ENCODE data around the gene NABP1. TPM values are rescaled to one million over a fixed set of nuclear protein-coding genes. Genes with fewer than 3 reads are reported as not detected.

NABP1 gene
- total RNA-seq, 1 donor from 2014 or later = 48.6 TPM

DNA sequence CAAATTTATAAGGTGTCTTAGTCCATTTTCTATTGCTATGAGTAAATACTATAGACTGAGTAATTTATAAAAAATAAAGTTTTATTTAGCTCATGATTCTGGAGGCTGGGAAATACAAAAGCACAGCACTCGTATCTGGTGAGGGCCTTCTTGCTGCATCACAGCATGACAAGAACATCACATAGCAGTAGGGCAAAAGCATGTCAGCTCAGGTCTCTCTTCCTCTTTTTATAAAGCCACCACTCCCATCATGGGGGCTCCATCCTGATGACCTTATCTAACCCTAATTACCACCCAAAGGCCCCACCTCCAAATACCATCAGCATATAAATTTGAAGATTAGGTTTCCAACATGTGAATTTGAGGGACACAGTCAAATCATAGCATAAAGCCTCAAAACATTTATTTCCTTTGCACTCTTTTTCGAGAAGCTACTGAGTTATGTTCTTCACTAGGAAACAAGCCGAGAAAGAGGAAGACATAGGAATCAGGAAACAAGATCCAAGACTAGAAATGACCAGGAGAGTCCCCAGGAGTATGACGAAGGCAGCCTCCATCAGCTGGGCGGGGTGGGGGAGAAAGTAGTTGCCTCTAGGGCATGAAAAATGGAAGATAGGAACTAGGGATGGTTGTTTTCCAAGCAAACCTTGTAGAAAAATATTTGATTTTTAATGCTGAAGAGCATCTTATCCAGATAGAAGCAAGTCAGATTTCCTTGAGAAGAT lies 24.1 kb upstream of the NABP1 start:
- no peak for DNase-seq
- intact Hi-C loops (cut with DNase I) = no loop called here
- TF ChIP-seq, protein P1, sequence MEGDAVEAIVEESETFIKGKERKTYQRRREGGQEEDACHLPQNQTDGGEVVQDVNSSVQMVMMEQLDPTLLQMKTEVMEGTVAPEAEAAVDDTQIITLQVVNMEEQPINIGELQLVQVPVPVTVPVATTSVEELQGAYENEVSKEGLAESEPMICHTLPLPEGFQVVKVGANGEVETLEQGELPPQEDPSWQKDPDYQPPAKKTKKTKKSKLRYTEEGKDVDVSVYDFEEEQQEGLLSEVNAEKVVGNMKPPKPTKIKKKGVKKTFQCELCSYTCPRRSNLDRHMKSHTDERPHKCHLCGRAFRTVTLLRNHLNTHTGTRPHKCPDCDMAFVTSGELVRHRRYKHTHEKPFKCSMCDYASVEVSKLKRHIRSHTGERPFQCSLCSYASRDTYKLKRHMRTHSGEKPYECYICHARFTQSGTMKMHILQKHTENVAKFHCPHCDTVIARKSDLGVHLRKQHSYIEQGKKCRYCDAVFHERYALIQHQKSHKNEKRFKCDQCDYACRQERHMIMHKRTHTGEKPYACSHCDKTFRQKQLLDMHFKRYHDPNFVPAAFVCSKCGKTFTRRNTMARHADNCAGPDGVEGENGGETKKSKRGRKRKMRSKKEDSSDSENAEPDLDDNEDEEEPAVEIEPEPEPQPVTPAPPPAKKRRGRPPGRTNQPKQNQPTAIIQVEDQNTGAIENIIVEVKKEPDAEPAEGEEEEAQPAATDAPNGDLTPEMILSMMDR (IDR thresholded peaks at IDR 0.05) = no peak

GRCh38 chr2:191656391-191656790 lies 21.5 kb upstream of the NABP1 start:
- no peaks in the 10 kb centered on the region for H3K27me3 ChIP-seq (ENCODE audit: low read depth)
- no peaks in the 10 kb centered on the region for H3K4me1 ChIP-seq
- no peaks in the 10 kb centered on the region for H3K9me3 ChIP-seq
- no peak overlapping the region for H3K4me3 ChIP-seq
- peak overlapping the region; percentile 9 for H3K27ac ChIP-seq
- TF ChIP-seq, protein P1 (IDR thresholded peaks at IDR 0.05) = no peak
- no peaks in the 10 kb centered on the region for H3K36me3 ChIP-seq
- ATAC-seq = peak; percentile 19 to 54
- no peak for DNase-seq
- intact Hi-C loops (cut with DNase I) = no loop called here

More for the DNA sequence above, 24.1 kb upstream of the NABP1 start:
- H3K36me3 ChIP-seq = no peaks in the 10 kb centered on the region
- ATAC-seq = no peak
- no peaks in the 10 kb centered on the region for H3K27me3 ChIP-seq (ENCODE audit: low read depth)
- no peak overlapping the region for H3K27ac ChIP-seq
- no peaks in the 10 kb centered on the region for H3K4me1 ChIP-seq
- no peaks in the 10 kb centered on the region for H3K9me3 ChIP-seq
- no peak overlapping the region for H3K4me3 ChIP-seq

DNA sequence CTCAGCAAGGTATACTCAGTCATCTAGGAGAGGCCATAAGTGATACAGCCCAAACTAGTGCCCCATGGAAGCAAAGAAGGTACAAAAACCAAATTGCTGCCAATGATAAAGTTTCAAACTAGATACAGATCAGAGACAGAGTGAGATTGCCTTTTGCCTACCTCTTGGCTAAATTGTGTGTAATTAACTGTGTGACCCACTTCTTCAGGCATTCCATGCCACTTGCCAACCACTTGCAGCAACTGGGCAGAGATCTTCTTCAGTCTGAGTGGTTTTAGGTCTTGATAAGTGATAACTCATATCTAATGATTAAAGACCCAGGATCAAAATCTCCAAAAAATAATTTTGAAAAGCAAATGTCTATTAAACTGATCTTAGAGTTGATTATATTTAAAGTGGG lies 21.1 kb upstream of the NABP1 start:
- H3K4me3 ChIP-seq = no peak overlapping the region
- ATAC-seq (no peak), DNase-seq (no peak)
- H3K36me3 ChIP-seq = no peaks in the 10 kb centered on the region
- H3K4me1 ChIP-seq = no peaks in the 10 kb centered on the region
- H3K27ac ChIP-seq = peak overlapping the region; percentile 9
- intact Hi-C loops (cut with DNase I) = no loop called here
- TF ChIP-seq, protein P1 (IDR thresholded peaks at IDR 0.05) = no peak
- H3K9me3 ChIP-seq = no peaks in the 10 kb centered on the region
- H3K27me3 ChIP-seq (ENCODE audit: low read depth) = no peaks in the 10 kb centered on the region

GRCh38 chr2:191657977-191658376 lies 20.0 kb upstream of the NABP1 start:
- DNase-seq = no peak
- no peak for ATAC-seq
- Histone ChIP-seq H3K4me3 (no peak overlapping the region), H3K9me3 (no peaks in the 10 kb centered on the region), H3K4me1 (no peaks in the 10 kb centered on the region), H3K36me3 (no peaks in the 10 kb centered on the region), H3K27me3 (ENCODE audit: low read depth) (no peaks in the 10 kb centered on the region), H3K27ac (no peak overlapping the region)
- intact Hi-C loops (cut with DNase I) = no loop called here
- TF ChIP-seq, protein P1 (IDR thresholded peaks at IDR 0.05) = no peak

GRCh38 chr2:191659198-191659597 lies 18.7 kb upstream of the NABP1 start:
- H3K9me3 ChIP-seq = no peaks in the 10 kb centered on the region
- DNase-seq (no peak), ATAC-seq (no peak)
- H3K27me3 ChIP-seq (ENCODE audit: low read depth) = no peaks in the 10 kb centered on the region
- TF ChIP-seq, protein P1 (IDR thresholded peaks at IDR 0.05) = no peak
- H3K27ac ChIP-seq = no peak overlapping the region
- intact Hi-C loops (cut with DNase I) = no loop called here
- H3K4me1 ChIP-seq = no peaks in the 10 kb centered on the region
- no peak overlapping the region for H3K4me3 ChIP-seq
- no peaks in the 10 kb centered on the region for H3K36me3 ChIP-seq

All from lower lobe of right lung (tissue), 2 donors.